Measurements from ENCODE around the gene TMC7. TPM values are rescaled to one million over a fixed set of nuclear protein-coding genes. Genes with fewer than 3 reads are reported as not detected.

Gene TMC7
- total RNA-seq, 1 donor from 2014 or later: 6.7 TPM

DNA sequence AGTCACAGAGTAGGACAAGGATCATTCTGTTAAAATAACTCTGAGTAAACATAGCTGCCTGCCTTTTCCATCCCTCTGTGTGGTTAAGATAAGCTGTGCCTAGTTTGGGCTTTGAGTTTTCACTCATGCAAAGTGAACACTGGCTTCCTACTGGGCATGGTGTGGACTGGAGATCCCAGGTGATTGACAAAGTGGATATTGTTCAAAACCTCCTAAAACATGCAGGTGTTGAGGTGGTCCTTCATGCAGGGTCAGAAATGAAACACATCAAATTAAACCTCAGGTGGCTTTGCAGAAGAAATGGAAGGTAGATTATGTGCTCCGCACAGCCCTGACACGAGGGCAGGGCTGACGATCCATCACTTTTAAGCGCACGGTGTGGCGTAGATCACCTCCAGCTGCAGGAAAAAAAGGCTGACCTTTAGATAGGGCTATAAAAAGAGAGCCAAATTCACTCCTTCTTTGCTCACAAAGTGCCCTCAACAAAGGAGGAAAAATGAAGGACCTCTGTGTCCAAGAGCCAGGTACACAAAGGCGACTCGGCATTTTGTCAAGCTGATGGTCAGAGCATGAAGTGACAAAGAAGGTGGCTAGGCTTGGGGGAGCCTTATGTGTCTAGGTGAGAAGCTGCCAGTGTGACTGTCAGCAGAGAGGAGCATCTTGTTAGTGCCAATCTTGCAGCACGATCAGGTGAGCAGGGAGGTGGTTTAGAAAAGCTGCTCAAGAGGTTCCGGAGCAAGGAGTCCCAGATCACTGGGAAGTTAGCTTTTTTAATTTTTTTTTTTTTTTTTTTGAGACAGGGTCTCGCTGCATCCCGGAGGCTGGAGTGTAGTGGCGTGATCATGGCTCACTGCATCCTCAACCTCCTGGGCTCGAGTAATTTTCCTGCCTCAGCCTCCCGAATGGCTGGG lies 110.2 kb downstream of the TMC7 start:
- no peak overlapping the region for H2AFZ ChIP-seq (ENCODE audit: low read depth, low read length)
- FAIRE-seq (no peak), DNase-seq (ENCODE audit: low read depth) (no peak)
- TF ChIP-seq, protein P1, sequence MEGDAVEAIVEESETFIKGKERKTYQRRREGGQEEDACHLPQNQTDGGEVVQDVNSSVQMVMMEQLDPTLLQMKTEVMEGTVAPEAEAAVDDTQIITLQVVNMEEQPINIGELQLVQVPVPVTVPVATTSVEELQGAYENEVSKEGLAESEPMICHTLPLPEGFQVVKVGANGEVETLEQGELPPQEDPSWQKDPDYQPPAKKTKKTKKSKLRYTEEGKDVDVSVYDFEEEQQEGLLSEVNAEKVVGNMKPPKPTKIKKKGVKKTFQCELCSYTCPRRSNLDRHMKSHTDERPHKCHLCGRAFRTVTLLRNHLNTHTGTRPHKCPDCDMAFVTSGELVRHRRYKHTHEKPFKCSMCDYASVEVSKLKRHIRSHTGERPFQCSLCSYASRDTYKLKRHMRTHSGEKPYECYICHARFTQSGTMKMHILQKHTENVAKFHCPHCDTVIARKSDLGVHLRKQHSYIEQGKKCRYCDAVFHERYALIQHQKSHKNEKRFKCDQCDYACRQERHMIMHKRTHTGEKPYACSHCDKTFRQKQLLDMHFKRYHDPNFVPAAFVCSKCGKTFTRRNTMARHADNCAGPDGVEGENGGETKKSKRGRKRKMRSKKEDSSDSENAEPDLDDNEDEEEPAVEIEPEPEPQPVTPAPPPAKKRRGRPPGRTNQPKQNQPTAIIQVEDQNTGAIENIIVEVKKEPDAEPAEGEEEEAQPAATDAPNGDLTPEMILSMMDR (IDR thresholded peaks at IDR 0.05; ENCODE audit: insufficient read depth, low read depth, low read length): no peak
- TF ChIP-seq EZH2 (IDR thresholded peaks at IDR 0.05; ENCODE audit: insufficient read depth, low read length): no peak
- no peak overlapping the region for H3K4me2 ChIP-seq (ENCODE audit: low read length)
- H3K4me1 ChIP-seq (ENCODE audit: insufficient read depth, low read length): peaks cover 10% of the 10 kb centered on the region
- H3K27ac ChIP-seq (ENCODE audit: low read depth, low read length): no peak overlapping the region
- no peaks in the 10 kb centered on the region for H3K36me3 ChIP-seq (ENCODE audit: insufficient read depth, low read length)
- Mint-ChIP-seq H3K4me1 (ENCODE audit: low read depth, unreplicated experiment) (no peaks in the 10 kb centered on the region), H3K36me3 (ENCODE audit: low read depth, unreplicated experiment) (peaks cover 1% of the 10 kb centered on the region), H3K4me3 (ENCODE audit: unreplicated experiment) (no peak overlapping the region), H3K27me3 (ENCODE audit: low read depth, unreplicated experiment) (no peaks in the 10 kb centered on the region), H3K9me3 (ENCODE audit: unreplicated experiment) (peaks cover 9% of the 10 kb centered on the region), H3K27ac (ENCODE audit: unreplicated experiment) (no peak overlapping the region)
- H4K20me1 ChIP-seq (ENCODE audit: insufficient read depth, low read length): no peaks in the 10 kb centered on the region
- H3K79me2 ChIP-seq (ENCODE audit: insufficient read depth, low read length): no peaks in the 10 kb centered on the region
- no peaks in the 10 kb centered on the region for H3K27me3 ChIP-seq (ENCODE audit: insufficient read depth, low read length)
- no peaks in the 10 kb centered on the region for H3K9me3 ChIP-seq (ENCODE audit: insufficient read depth, low read depth, low read length)
- H3K4me3 ChIP-seq (ENCODE audit: insufficient read depth, low read depth, low read length): no peak overlapping the region
- no peak overlapping the region for H3K9ac ChIP-seq (ENCODE audit: low read length)

DNA sequence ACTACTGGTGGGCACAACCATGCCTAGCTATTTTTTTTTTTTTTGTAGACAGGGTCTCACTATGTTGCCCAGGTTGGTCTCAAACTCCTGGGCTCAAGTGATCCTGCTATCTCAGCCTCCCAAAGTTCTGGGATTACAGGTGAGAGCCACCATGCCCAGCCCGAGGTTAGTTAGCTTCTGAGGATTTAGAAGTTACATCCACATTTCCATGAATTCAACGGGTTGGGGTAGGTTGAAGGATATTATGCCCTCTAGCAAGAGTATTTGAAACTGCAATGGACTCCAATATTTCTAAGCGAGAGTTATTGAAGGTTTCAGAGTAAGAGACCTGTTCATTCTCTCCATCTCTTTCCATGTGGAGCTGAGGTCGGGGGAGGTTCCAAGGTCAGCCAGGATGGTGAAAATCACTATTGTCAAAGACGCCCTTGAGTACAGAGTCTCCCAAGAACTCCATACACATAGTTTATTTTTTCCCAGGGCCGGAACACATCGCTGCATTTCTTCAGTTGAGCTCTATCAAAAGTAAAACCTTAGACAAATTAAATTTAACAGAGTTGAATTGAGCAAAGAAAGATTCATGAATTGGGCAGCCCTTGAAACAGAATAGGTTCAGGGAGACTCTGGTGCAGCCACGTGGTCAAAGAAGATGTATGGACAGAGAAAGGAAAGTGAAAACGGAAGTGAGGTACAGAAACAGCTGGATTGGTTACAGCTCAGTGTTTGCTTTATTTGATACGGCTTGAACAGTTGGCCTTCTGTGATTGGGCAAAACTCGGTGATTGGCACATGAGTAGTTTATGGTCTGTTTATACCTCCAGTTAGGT lies 111.0 kb downstream of the TMC7 start:
- no peaks in the 10 kb centered on the region for H3K36me3 ChIP-seq (ENCODE audit: insufficient read depth, low read length)
- no peaks in the 10 kb centered on the region for H3K9me3 ChIP-seq (ENCODE audit: insufficient read depth, low read depth, low read length)
- H3K27me3 Mint-ChIP-seq (ENCODE audit: low read depth, unreplicated experiment): no peaks in the 10 kb centered on the region
- no peaks in the 10 kb centered on the region for H3K4me1 Mint-ChIP-seq (ENCODE audit: low read depth, unreplicated experiment)
- no peaks in the 10 kb centered on the region for H4K20me1 ChIP-seq (ENCODE audit: insufficient read depth, low read length)
- DNase-seq (ENCODE audit: low read depth): no peak
- no peak for TF ChIP-seq EZH2 (IDR thresholded peaks at IDR 0.05; ENCODE audit: insufficient read depth, low read length)
- TF ChIP-seq, protein P1 (IDR thresholded peaks at IDR 0.05; ENCODE audit: insufficient read depth, low read depth, low read length): no peak
- H3K79me2 ChIP-seq (ENCODE audit: insufficient read depth, low read length): no peaks in the 10 kb centered on the region
- H3K4me2 ChIP-seq (ENCODE audit: low read length): no peak overlapping the region
- no peak overlapping the region for H3K27ac ChIP-seq (ENCODE audit: low read depth, low read length)
- H2AFZ ChIP-seq (ENCODE audit: low read depth, low read length): no peak overlapping the region
- no peak for FAIRE-seq
- no peak overlapping the region for H3K27ac Mint-ChIP-seq (ENCODE audit: unreplicated experiment)
- peaks cover 10% of the 10 kb centered on the region for H3K4me1 ChIP-seq (ENCODE audit: insufficient read depth, low read length)
- H3K4me3 Mint-ChIP-seq (ENCODE audit: unreplicated experiment): no peak overlapping the region
- peaks cover 9% of the 10 kb centered on the region for H3K9me3 Mint-ChIP-seq (ENCODE audit: unreplicated experiment)
- H3K27me3 ChIP-seq (ENCODE audit: insufficient read depth, low read length): no peaks in the 10 kb centered on the region
- H3K9ac ChIP-seq (ENCODE audit: low read length): no peak overlapping the region
- no peak overlapping the region for H3K4me3 ChIP-seq (ENCODE audit: insufficient read depth, low read depth, low read length)
- peaks cover 1% of the 10 kb centered on the region for H3K36me3 Mint-ChIP-seq (ENCODE audit: low read depth, unreplicated experiment)
